GM06990 (cell line): ENCODE data around the gene CAPS.

ENCODE experiments used
- DNase-seq: peaks from one replicate; pipeline ENCODE4 v3.0.0-alpha.2; 2011; ENCODE audit not compliant: insufficient read length; ENCODE audit errors: extremely low read depth
- H3K27me3 ChIP-seq: replicated peaks from 2 replicates; pipeline ENCODE4 v1.6.0; 2011; ENCODE audit warnings: low read length; ENCODE audit not compliant: control insufficient read depth, insufficient read depth
- H3K36me3 ChIP-seq: 2 replicates; pipeline ENCODE4 v1.5.1; 2011; ENCODE audit warnings: low read length; ENCODE audit not compliant: control insufficient read depth, insufficient read depth
- H3K4me3 ChIP-seq: replicated peaks from 2 replicates; pipeline ENCODE4 v1.5.1; 2011; ENCODE audit warnings: low read depth, mild to moderate bottlenecking, control low read depth, low read length
- CTCF ChIP-seq: IDR thresholded peaks from 2 replicates; pipeline ENCODE4 v1.5.1; 2011; ENCODE audit warnings: low read length, control low read depth, mild to moderate bottlenecking, inconsistent platforms; ENCODE audit not compliant: insufficient read depth, poor library complexity, severe bottlenecking

The CAPS gene

GRCh38 chr19:5935473-5936291 lies 21.6 kb downstream of the CAPS start:
- H3K36me3 ChIP-seq, result peaks cover 34% of the 10 kb centered on the region
- no peak for TF ChIP-seq CTCF

GRCh38 chr19:5936292-5936592 lies 22.2 kb downstream of the CAPS start:
- DNase-seq, result no peak
- Histone ChIP-seq H3K4me3 (no peak overlapping the region), H3K27me3 (no peaks in the 10 kb centered on the region), H3K36me3 (peaks cover 34% of the 10 kb centered on the region)
- TF ChIP-seq CTCF, result no peak

More at GRCh38 chr19:5935473-5936291, 21.6 kb downstream of the CAPS start:
- Histone ChIP-seq H3K27me3 (no peaks in the 10 kb centered on the region), H3K4me3 (no peak overlapping the region)
- no peak for DNase-seq

GRCh38 chr19:5937550-5937949 lies 23.5 kb downstream of the CAPS start:
- Histone ChIP-seq H3K27me3 (no peaks in the 10 kb centered on the region), H3K4me3 (no peak overlapping the region), H3K36me3 (peaks cover 36% of the 10 kb centered on the region)
- DNase-seq, result no peak
- TF ChIP-seq CTCF, result no peak

- H3K36me3 ChIP-seq, result peaks cover 31% of the 10 kb centered on the region
- TF ChIP-seq CTCF, result no peak
- H3K27me3 ChIP-seq, result no peaks in the 10 kb centered on the region
- DNase-seq, result no peak
- H3K4me3 ChIP-seq, result no peak overlapping the region
Measured at GRCh38 chr19:5940260-5941208, 26.5 kb downstream of the CAPS start.

- no peaks in the 10 kb centered on the region for H3K27me3 ChIP-seq
- H3K4me3 ChIP-seq, result no peak overlapping the region
- peaks cover 30% of the 10 kb centered on the region for H3K36me3 ChIP-seq
- no peak for TF ChIP-seq CTCF
- no peak for DNase-seq
Measured at GRCh38 chr19:5941673-5942072, 27.6 kb downstream of the CAPS start.
